Astrocyte (in vitro differentiated cells and primary cell): ENCODE results near the gene MICAL3.

ENCODE experiments used
- CTCF ChIP-seq: IDR thresholded peaks from 2 replicates; pipeline ENCODE4 v1.5.1; 2011; ENCODE audit warnings: low read depth, mild to moderate bottlenecking, inconsistent platforms, low read length, moderate library complexity; ENCODE audit not compliant: insufficient read depth
- EZH2 ChIP-seq: IDR thresholded peaks from 2 replicates; pipeline ENCODE4 v1.6.1; 2012; ENCODE audit warnings: mild to moderate bottlenecking, low read length, inconsistent platforms; ENCODE audit not compliant: insufficient read depth

DNA sequence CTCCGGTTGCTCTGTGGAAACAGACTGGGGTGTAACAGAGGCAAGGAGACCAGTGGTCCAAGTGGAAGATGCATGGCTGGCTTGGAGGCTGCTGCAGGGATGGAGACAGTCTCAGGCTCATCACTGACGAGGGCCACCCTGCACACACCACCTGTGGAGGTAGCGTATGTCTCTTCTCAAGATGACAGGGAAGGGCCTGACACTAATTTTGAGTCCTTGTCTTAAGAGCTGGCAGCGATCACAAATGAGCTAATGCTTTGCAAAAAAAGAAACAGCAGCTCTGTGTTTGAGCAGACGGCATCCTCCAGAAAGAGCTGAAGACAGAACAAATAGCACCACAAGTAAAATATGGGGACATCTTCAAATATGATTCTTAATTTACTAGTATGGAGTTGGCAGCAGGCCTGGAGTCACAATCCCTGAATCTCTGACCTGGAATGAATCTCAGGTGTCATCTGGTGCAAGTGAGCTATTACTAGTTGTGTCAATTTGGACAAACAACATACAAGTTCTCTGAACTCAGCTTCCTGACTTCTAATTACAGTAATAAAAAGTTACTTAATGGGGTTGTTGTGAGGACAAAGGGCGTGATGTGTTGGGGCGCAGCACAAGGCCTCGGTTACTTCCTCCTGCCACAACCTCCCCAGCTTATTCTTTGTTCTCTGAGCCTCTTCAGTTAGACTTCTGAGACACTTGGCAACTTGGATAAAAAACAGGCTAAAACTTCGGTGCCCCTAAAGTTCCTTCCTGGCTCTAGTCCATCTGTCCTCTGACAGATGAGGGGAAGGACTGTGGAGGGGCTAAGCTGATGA lies 154.9 kb downstream of the MICAL3 start:
- TF ChIP-seq CTCF (no peak), EZH2 (no peak)
